Gastroesophageal sphincter (tissue), 3 donors: ENCODE measurements around the gene COLEC12.

ENCODE experiments used
- CTCF ChIP-seq, 4 experiments: fragments of 200-600 bp in 2 of 4; fragments of 450-650 bp in 2 of 4; sonication (generic) in 1 of 4; IDR thresholded peaks; one replicate each; pipeline ENCODE4 v1.5.1; 2017 to 2019; ENCODE audit warnings: antibody characterized with exemption in 4 of 4, mild to moderate bottlenecking in 2 of 4, moderate library complexity in 2 of 4
- EP300 ChIP-seq: sonication (generic); formaldehyde crosslinking; IDR thresholded peaks from one replicate; pipeline ENCODE4 v1.6.1; 2017; ENCODE audit warnings: antibody characterized with exemption, mild to moderate bottlenecking
- POLR2A ChIP-seq, 2 donors: fragments of 450-650 bp; IDR thresholded peaks; one replicate each; pipeline ENCODE4 v1.6.1; 2017; ENCODE audit warnings: antibody characterized with exemption in 2 of 2, mild to moderate bottlenecking in 2 of 2, moderate library complexity in 1 of 2
- POLR2AphosphoS5 ChIP-seq: sonication (generic); formaldehyde crosslinking; IDR thresholded peaks from one replicate; pipeline ENCODE4 v1.6.1; 2017; ENCODE audit warnings: antibody characterized with exemption

- TF ChIP-seq EP300 (no peak), CTCF (IDR thresholded peaks at IDR 0.05) (no peak), POLR2A (IDR thresholded peaks at IDR 0.05) (no peak), POLR2AphosphoS5 (no peak)
These were observed 104.3 kb downstream of the COLEC12 start for GRCh38 chr18:396251-396555.
